Neural progenitor cell (in vitro differentiated cells): Measurements from ENCODE around the gene ZBED4.

ENCODE experiments used
- EZH2 ChIP-seq: fragments of 200-600 bp; sonication (generic); IDR thresholded peaks from 2 replicates; pipeline ENCODE4 v1.6.1; 2017; ENCODE audit warnings: antibody characterized with exemption, mild to moderate bottlenecking, moderate library complexity
- EZH2phosphoT487 ChIP-seq: fragments of 200-600 bp; sonication (generic); IDR thresholded peaks from 2 replicates; pipeline ENCODE4 v1.6.1; 2017; ENCODE audit warnings: antibody characterized with exemption
- TF ChIP-seq, protein P1 (sequence below): fragments of 200-600 bp; sonication (generic); IDR thresholded peaks from 2 replicates; pipeline ENCODE4 v1.5.1; 2017; ENCODE audit warnings: antibody characterized with exemption, mild to moderate bottlenecking

DNA sequence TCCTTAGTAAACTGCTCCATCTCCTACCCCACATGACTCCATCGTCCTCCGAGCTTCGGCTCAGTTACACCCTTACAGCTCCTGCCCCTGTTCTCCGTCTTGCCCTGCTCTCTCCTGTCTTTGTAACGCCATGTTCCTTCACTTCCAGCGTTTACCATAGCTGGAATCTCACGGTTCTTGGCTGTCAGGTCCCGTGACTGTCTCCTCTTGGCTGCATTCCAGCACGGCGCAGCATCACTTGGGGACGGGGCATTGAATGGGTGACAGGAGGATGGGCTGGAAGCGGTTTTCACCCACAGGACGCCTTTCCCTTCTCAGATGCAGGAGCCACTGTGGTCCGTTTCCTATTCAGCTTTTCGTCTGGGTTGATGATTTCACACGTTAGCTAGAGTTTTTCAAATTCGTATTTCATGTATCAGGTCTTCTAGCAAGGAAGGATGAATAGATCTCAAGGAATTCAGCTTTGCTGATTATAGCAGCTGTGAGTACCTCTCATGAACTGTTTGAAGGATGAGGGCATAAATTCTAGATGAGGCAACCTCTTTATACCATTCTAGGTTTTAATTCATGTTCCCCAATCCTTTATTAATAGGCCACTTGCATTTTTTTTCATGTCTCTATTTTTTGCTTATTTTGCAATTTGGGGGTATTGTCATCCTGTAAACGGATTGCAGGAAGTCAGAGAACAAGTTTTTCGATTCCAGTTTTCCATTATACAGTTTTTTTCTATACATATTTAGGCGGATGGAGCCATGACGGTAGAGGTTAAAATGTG, 29.1 kb downstream of the ZBED4 start:
- TF ChIP-seq, protein P1, sequence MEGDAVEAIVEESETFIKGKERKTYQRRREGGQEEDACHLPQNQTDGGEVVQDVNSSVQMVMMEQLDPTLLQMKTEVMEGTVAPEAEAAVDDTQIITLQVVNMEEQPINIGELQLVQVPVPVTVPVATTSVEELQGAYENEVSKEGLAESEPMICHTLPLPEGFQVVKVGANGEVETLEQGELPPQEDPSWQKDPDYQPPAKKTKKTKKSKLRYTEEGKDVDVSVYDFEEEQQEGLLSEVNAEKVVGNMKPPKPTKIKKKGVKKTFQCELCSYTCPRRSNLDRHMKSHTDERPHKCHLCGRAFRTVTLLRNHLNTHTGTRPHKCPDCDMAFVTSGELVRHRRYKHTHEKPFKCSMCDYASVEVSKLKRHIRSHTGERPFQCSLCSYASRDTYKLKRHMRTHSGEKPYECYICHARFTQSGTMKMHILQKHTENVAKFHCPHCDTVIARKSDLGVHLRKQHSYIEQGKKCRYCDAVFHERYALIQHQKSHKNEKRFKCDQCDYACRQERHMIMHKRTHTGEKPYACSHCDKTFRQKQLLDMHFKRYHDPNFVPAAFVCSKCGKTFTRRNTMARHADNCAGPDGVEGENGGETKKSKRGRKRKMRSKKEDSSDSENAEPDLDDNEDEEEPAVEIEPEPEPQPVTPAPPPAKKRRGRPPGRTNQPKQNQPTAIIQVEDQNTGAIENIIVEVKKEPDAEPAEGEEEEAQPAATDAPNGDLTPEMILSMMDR = no peak
- TF ChIP-seq EZH2phosphoT487 (no peak), EZH2 (no peak)
